Pons (tissue), 1 donor: ENCODE measurements around the gene UCP2.
"Not testable (repeated sequence)": the region's sequence is repeated elsewhere in the genome, so short reads cannot be mapped to it uniquely, and the experiment has no call there.

ENCODE experiments used
- DNase-seq: peaks from one replicate; pipeline ENCODE4 v3.0.0-alpha.2; 2016; ENCODE audit warnings: low spot score

UCP2 gene

GRCh38 chr11:73942010-73942409 is 40.6 kb downstream of the UCP2 start:
- DNase-seq, result no peak

- DNase-seq, result no peak
Measured at GRCh38 chr11:73940801-73941570, 41.7 kb downstream of the UCP2 start.

GRCh38 chr11:73939096-73939495 is 43.5 kb downstream of the UCP2 start:
- no peak for DNase-seq

DNA sequence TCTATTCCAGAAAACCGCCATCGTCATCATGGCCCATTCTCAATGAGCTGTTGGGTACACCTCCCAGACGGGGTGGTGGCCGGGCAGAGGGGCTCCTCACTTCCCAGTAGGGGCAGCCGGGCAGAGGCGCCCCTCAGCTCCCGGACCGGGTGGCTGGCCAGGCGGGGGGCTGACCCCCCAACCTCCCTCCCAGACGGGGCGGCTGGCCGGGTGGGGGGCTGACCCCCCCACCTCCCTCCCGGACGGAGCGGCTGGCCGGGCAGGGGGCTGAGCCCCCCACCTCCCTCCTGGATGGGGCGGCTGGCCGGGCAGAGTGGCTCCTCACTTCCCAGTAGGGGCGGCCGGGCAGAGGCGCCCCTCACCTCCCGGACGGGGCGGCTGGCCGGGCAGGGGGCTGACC is 46.6 kb downstream of the UCP2 start:
- DNase-seq, result not testable (repeated sequence)

- no peak for DNase-seq
Measured at GRCh38 chr11:73932781-73933180, 49.9 kb downstream of the UCP2 start.

GRCh38 chr11:73931951-73932350 is 50.7 kb downstream of the UCP2 start:
- DNase-seq, result no peak

DNA sequence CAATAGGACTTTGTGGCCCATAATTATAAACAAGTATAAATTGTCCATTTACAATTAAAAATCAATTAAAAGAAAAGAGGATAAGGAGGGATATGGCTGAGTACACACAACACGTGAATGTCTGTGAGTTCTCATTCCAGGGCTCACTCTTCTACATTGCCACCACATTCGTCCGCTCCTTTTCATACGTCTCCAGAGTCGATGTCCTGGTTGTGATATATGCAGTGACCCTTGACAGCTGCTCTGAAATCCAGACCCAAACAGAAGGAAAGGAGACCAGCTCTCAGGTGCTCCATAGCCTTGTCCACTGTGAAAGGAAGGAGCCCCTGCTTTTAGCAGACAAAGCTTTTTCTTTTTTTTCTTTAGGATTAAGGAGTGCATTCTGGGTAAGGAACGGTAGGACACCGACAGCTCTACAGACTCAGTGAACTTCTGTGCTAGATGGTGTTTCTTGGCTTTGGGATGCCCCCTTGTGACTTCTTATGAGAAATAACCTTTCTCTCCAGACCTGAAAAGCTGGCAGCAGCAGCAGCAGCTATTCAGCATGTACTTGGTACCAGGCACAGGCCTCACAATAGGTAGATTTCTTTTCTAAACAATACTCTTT is 51.5 kb downstream of the UCP2 start:
- DNase-seq, result peak; percentile 90

DNA sequence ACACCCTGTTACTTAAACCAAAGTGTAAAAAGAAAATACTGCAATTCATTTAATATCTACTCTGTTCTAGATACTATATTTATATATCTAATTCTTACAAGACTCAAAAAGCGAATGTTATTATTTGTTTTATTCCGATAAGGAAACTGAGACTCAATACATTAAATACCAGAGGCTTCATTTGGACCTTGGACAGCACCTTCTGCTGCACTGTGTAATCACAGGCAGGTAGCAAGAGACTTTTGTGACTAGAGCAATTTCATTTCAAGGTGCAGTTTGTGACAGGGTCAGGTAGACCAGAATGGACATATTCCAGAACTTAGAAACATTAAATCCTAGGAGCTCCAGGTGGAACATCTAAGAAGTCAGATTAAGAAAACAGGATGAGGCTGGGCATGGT is 53.3 kb downstream of the UCP2 start:
- no peak for DNase-seq
